ENCODE data around the gene CZIB.

CZIB gene

DNA sequence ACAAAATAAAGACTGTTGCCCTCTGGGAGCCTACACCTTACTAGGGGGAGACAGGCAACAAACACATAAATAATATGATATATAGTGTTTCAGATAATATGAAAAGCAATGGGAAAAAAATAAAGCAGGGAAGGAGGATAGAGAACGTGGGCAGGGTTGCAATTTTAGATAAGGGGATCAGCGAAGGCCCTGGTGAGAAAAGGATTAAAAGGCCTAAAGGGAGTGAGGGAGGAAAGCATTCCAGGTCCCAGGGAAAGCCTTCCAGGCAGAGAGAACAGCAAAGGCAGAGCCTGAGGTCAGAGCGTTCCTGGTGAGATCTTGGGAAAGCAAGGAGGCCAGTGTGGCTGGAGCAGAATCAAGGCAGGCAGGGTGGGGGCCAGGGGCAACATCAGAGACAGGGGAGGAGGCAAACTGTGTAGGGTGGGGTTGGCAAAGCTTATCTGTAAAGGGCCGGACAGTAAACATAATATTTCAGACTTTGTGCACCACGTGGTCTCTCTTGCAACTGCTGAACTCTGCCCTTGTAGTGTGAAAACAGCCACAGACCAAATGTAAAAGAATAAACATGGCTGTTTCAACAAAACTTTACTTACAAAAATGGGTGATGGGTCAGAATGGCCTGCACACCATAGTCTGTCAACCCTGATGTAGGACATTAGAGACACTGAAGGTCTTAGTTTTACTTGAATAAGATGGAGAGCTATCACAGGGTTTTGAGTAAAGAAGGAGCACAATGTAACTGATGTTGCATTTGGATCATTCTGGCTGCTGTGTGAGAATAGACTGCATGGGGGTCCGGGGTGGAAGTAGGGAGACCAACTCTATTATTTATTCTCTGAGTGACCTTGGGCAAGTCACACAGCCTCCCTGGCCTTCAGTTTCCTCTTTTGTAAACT is 37.1 kb downstream of the CZIB start:
- no peak for TF ChIP-seq EZH2phosphoT487 (IDR thresholded peaks at IDR 0.05; ENCODE audit: low read depth)
- H3K9ac ChIP-seq (ENCODE audit: low read length): no peak overlapping the region
- no peak overlapping the region for H2AFZ ChIP-seq (ENCODE audit: low read depth, low read length)
- H3K36me3 ChIP-seq (replicated peaks; ENCODE audit: low read depth, low read length): no peaks in the 10 kb centered on the region
- H3K4me2 ChIP-seq (ENCODE audit: low read length): no peak overlapping the region
- H4K20me1 ChIP-seq (ENCODE audit: insufficient read depth, low read length): no peaks in the 10 kb centered on the region
- no peaks in the 10 kb centered on the region for H3K79me2 ChIP-seq (ENCODE audit: low read length)
- H3K27me3 ChIP-seq (ENCODE audit: low read depth, low read length): peaks cover 8% of the 10 kb centered on the region
- H3K9me3 ChIP-seq (ENCODE audit: insufficient read depth, low read length): no peaks in the 10 kb centered on the region
- H3K4me3 ChIP-seq (ENCODE audit: low read length): no peak overlapping the region
- no peak overlapping the region for H3K27ac ChIP-seq (ENCODE audit: low read length)
- H3K4me1 ChIP-seq (ENCODE audit: low read length): peaks cover 4% of the 10 kb centered on the region

DNA sequence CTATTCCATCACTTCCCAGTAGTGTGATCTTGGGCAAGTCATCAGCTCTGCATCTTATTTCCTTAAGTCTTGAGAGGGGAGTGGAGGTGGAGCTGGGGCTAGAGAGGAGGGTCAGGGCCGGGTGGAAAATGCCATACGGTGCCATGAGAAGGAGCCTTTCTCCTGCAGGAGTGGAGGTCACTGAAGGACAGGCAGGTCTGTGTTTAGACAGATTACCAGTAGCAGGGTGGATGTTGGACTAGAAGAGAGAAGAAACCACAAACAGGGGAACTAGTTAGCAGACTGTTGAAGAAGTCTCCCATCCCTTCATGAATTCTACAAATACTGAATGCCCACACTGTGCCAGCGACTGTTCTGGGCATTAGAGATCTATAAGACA is 37.7 kb downstream of the CZIB start:
- Histone ChIP-seq H3K27ac (ENCODE audit: low read length) (no peak overlapping the region), H3K9me3 (ENCODE audit: insufficient read depth, low read length) (no peaks in the 10 kb centered on the region), H3K4me3 (ENCODE audit: low read length) (no peak overlapping the region), H3K27me3 (ENCODE audit: low read depth, low read length) (peaks cover 8% of the 10 kb centered on the region), H3K4me2 (ENCODE audit: low read length) (no peak overlapping the region), H3K4me1 (ENCODE audit: low read length) (peaks cover 4% of the 10 kb centered on the region), H2AFZ (ENCODE audit: low read depth, low read length) (no peak overlapping the region), H3K36me3 (replicated peaks; ENCODE audit: low read depth, low read length) (no peaks in the 10 kb centered on the region), H3K9ac (ENCODE audit: low read length) (no peak overlapping the region), H4K20me1 (ENCODE audit: insufficient read depth, low read length) (no peaks in the 10 kb centered on the region), H3K79me2 (ENCODE audit: low read length) (no peaks in the 10 kb centered on the region)
- no peak for TF ChIP-seq EZH2phosphoT487 (IDR thresholded peaks at IDR 0.05; ENCODE audit: low read depth)
- TF ChIP-seq, protein P1, sequence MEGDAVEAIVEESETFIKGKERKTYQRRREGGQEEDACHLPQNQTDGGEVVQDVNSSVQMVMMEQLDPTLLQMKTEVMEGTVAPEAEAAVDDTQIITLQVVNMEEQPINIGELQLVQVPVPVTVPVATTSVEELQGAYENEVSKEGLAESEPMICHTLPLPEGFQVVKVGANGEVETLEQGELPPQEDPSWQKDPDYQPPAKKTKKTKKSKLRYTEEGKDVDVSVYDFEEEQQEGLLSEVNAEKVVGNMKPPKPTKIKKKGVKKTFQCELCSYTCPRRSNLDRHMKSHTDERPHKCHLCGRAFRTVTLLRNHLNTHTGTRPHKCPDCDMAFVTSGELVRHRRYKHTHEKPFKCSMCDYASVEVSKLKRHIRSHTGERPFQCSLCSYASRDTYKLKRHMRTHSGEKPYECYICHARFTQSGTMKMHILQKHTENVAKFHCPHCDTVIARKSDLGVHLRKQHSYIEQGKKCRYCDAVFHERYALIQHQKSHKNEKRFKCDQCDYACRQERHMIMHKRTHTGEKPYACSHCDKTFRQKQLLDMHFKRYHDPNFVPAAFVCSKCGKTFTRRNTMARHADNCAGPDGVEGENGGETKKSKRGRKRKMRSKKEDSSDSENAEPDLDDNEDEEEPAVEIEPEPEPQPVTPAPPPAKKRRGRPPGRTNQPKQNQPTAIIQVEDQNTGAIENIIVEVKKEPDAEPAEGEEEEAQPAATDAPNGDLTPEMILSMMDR (IDR thresholded peaks at IDR 0.05; ENCODE audit: low read depth, low read length): no peak

DNA sequence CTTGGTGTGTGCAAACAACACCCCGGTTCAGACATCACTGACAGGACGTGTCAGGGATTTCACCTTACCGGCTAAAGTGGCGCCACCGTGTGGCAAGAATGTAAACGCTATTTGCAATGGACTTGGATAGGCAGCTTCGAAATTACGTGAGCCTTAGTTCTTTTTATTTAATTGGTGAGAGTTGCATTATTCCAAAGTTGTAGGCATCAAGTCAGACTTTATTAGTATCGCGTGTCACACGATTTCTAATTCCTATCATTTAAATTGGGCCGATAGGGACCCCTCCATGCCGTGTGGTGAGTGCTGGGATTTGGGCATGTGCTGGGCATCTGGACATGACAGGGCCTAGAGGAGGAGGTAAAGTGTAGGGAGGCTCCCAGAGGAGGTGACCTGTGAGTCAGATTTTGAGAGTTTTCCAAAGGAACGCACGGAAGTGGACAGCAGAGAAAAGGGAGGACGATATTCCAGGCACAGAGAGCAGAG is 38.3 kb downstream of the CZIB start:
- no peaks in the 10 kb centered on the region for H3K36me3 ChIP-seq (replicated peaks; ENCODE audit: low read depth, low read length)
- no peaks in the 10 kb centered on the region for H3K9me3 ChIP-seq (ENCODE audit: insufficient read depth, low read length)
- no peak for TF ChIP-seq EZH2phosphoT487 (IDR thresholded peaks at IDR 0.05; ENCODE audit: low read depth)
- TF ChIP-seq, protein P1 (IDR thresholded peaks at IDR 0.05; ENCODE audit: low read depth, low read length): peak; percentile 83
- no peak overlapping the region for H3K27ac ChIP-seq (ENCODE audit: low read length)
- no peaks in the 10 kb centered on the region for H4K20me1 ChIP-seq (ENCODE audit: insufficient read depth, low read length)
- peak overlapping the region; percentile 45 for H3K4me2 ChIP-seq (ENCODE audit: low read length)
- H2AFZ ChIP-seq (ENCODE audit: low read depth, low read length): peak overlapping the region; percentile 67; the same call in 1 of the 2 replicates
- H3K4me3 ChIP-seq (ENCODE audit: low read length): no peak overlapping the region
- no peaks in the 10 kb centered on the region for H3K79me2 ChIP-seq (ENCODE audit: low read length)
- peaks cover 2% of the 10 kb centered on the region for H3K27me3 ChIP-seq (ENCODE audit: low read depth, low read length)
- peaks cover 4% of the 10 kb centered on the region for H3K4me1 ChIP-seq (ENCODE audit: low read length)
- no peak overlapping the region for H3K9ac ChIP-seq (ENCODE audit: low read length)

DNA sequence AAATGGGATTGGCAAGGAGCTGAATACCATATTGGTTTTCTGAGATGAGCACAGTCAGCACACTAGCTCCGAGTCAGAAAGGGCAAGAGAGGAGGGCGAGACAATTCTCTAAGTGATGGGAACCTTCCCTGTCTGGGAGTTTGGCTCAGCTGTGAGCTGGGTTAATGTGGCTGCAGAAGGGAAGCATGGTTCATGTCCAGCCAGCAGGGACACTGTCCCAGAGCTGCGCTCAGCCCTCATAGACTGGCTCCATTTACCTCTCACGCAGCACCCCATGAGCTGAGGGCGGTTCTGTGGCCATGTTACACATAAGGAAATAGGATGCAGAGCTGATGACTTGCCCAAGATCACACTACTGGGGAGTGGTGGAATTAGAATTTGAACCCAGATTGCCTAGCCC is 39.5 kb downstream of the CZIB start:
- Histone ChIP-seq H3K9me3 (ENCODE audit: insufficient read depth, low read length) (no peaks in the 10 kb centered on the region), H2AFZ (ENCODE audit: low read depth, low read length) (no peak overlapping the region), H3K4me3 (ENCODE audit: low read length) (no peak overlapping the region), H4K20me1 (ENCODE audit: insufficient read depth, low read length) (no peaks in the 10 kb centered on the region), H3K79me2 (ENCODE audit: low read length) (no peaks in the 10 kb centered on the region), H3K4me2 (ENCODE audit: low read length) (no peak overlapping the region), H3K27ac (ENCODE audit: low read length) (no peak overlapping the region), H3K9ac (ENCODE audit: low read length) (no peak overlapping the region), H3K36me3 (replicated peaks; ENCODE audit: low read depth, low read length) (no peaks in the 10 kb centered on the region), H3K27me3 (ENCODE audit: low read depth, low read length) (no peaks in the 10 kb centered on the region), H3K4me1 (ENCODE audit: low read length) (peaks cover 8% of the 10 kb centered on the region)
- TF ChIP-seq, protein P1 (IDR thresholded peaks at IDR 0.05; ENCODE audit: low read depth, low read length): no peak
- TF ChIP-seq EZH2phosphoT487 (IDR thresholded peaks at IDR 0.05; ENCODE audit: low read depth): no peak
